Fibroblast of mammary gland (primary cell): ENCODE results near the gene CCDC148.

Experiments
- DNase-seq: peaks from one replicate; pipeline ENCODE4 v3.0.0-alpha.2; 2010; ENCODE audit warnings: low read depth
- H3K4me3 ChIP-seq: 2 replicates; pipeline ENCODE4 v1.5.1; 2011; ENCODE audit warnings: low read depth, mild to moderate bottlenecking, low read length, moderate library complexity; ENCODE audit not compliant: control insufficient read depth
- TF ChIP-seq, protein P1 (sequence below): conservative IDR thresholded peaks from 2 replicates; pipeline ENCODE4 v1.5.1; 2011; ENCODE audit warnings: low read depth, low read length, inconsistent platforms; ENCODE audit not compliant: control insufficient read depth, insufficient read depth

Gene CCDC148

GRCh38 chr2:158456309-158457066 is at the start of gene CCDC148, which contains the start of gene PKP4:
Gene CCDC148 (minus strand): TSS chr2:158456753. CDS start chr2:158456439, 314 bp downstream.
Gene PKP4 (plus strand): TSS chr2:158456952. CDS start chr2:158533185, 76,233 bp downstream.
- H3K4me3 ChIP-seq: peak within 1 kb of the TSS; percentile 81
- TF ChIP-seq, protein P1, sequence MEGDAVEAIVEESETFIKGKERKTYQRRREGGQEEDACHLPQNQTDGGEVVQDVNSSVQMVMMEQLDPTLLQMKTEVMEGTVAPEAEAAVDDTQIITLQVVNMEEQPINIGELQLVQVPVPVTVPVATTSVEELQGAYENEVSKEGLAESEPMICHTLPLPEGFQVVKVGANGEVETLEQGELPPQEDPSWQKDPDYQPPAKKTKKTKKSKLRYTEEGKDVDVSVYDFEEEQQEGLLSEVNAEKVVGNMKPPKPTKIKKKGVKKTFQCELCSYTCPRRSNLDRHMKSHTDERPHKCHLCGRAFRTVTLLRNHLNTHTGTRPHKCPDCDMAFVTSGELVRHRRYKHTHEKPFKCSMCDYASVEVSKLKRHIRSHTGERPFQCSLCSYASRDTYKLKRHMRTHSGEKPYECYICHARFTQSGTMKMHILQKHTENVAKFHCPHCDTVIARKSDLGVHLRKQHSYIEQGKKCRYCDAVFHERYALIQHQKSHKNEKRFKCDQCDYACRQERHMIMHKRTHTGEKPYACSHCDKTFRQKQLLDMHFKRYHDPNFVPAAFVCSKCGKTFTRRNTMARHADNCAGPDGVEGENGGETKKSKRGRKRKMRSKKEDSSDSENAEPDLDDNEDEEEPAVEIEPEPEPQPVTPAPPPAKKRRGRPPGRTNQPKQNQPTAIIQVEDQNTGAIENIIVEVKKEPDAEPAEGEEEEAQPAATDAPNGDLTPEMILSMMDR: peak; percentile 10

DNA sequence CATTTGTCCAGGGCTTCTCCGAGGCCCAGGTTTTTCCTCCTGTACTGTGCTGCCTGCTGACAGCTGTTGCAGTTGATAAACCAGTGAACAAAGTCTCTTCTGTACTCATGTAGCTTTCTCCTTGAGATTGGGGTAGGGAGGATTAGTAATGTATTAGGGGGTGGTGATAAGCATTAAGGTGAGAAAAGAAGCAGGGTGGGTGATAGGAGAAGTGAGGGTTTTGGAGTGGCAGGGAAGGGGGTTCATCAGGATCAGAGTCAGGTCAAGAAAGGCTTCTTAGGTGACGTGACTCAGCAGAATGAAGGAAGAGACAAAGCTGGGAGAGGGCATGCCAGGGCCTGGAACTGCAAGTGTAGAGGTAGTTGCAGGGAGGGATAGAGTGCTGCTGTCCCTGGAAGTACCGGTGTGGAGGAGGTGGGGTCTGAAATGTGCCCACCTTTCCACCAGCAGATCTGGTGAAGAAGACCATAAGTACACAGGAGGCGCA is 48.9 kb upstream of the CCDC148 start:
- no peak overlapping the region for H3K4me3 ChIP-seq
- no peak for DNase-seq
- TF ChIP-seq, protein P1: no peak

More at GRCh38 chr2:158456309-158457066, at the start of gene CCDC148, which contains the start of gene PKP4:
- peak; percentile 84 for DNase-seq

- no peak overlapping the region for H3K4me3 ChIP-seq
- TF ChIP-seq, protein P1: no peak
- DNase-seq: no peak
Measured at GRCh38 chr2:158504088-158504487, 47.5 kb upstream of the CCDC148 start.

DNA sequence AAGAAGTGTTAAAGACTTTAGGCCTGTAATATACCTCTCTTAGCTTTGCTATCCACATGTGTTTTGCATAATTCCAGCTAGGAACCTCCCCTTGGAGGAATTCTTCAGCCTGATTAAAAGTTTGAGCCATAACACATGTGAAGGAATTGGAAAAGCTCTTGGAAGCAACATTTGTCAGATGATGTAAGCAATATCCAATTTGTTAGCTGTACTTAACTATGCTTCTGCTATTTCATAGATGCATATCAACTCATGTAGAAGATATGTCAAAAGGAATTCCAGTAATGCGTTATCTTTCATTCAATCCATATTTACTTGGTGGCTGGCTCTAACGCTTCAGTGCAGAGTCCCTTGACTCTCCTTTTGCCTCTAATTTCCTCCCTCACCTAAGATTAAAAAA is 46.4 kb upstream of the CCDC148 start:
- DNase-seq: peak; percentile 76

DNA sequence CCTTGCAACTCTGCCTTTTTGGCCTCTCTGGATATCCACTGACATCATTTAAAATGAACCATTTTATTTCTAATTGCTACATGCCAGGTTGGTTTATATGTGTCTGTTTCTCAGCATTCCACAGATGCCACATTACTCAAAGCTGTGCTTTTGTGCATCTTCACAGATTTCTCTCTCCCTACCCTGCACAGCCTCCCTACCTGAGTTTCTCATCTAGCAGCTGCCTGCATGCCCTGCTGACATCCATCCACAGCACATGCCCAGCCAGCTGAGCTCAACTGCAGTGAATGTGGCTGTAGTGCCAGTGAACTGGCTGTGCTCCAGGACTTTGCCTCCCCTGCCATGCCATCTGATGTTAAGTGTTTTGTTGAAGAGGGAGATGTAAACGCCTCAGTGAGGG is 44.7 kb upstream of the CCDC148 start:
- DNase-seq: no peak
- no peak overlapping the region for H3K4me3 ChIP-seq
- TF ChIP-seq, protein P1: no peak

More for the DNA sequence above, 46.4 kb upstream of the CCDC148 start:
- TF ChIP-seq, protein P1: no peak
- H3K4me3 ChIP-seq: no peak overlapping the region

DNA sequence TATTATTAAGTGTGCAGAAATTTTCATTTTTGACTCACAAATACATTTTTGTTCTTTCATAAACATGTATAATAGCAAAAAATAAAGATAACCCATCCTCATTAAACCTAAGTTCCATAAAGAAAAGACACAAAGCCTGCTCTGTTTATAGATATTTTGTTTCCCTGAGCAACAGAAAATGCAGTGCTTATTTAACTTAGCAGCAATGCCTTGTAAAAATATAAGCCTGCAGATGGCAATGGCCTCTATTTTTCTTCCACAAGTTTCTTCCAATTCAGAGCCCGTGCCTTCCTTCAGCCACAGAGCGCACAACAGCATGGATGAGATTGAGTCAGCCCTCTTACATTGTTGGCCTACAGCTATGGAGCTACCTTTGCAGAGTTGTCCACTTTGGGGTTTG is 43.8 kb upstream of the CCDC148 start:
- TF ChIP-seq, protein P1: no peak
- no peak for DNase-seq
- H3K4me3 ChIP-seq: no peak overlapping the region
